ENCODE measurements around the gene NPHP4.

DNA sequence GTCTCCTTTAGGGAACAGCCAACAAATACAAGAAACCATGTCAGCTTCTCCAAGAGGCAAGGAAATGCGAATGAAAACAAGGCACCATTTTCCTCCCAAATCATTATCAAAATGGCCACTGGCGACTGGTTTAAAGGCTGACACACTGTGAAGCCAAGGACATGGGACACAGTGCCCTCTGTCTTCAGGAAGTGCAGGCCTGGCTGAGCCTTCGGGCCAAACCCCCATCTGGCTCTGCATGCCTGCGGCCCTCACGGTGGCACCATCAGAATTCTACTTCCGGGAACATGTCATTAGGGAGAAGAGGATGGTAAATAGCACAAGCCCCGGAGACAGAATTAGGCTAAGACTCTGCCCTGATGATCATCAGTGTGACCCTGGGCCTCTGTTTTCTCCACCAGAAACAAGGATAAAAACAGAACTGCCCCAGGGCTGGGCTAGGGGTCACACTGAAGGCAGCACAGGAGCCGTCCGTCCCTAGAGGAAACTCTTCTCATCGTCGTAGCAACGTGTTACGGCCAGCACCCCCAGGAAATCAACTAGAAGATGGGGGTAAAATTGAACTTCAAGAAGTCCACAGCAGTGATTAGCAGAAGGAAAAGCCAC is 103.5 kb downstream of the NPHP4 start:
- TF ChIP-seq EZH2 (IDR thresholded peaks at IDR 0.05; ENCODE audit: low read length), result no peak
- no peak for TF ChIP-seq CTCF (optimal IDR thresholded peaks at IDR 0.05 in 1 of 3, IDR thresholded peaks at IDR 0.05 in 1 of 3, conservative IDR thresholded peaks at IDR 0.05 in 1 of 3; ENCODE audit: extremely low read depth in 1 of 3, insufficient read depth in 2 of 3, low read length in 3 of 3)
